ENCODE data around the gene ABLIM1.
A peak's percentile ranks its signal among the peaks of the same experiment; 100 is the strongest.

Gene ABLIM1

GRCh38 chr10:114550756-114551635, 107.1 kb downstream of the ABLIM1 start:
- no peak overlapping the region for H3K4me3 ChIP-seq (ENCODE audit: low read depth, low read length)
- TF ChIP-seq, protein P1, sequence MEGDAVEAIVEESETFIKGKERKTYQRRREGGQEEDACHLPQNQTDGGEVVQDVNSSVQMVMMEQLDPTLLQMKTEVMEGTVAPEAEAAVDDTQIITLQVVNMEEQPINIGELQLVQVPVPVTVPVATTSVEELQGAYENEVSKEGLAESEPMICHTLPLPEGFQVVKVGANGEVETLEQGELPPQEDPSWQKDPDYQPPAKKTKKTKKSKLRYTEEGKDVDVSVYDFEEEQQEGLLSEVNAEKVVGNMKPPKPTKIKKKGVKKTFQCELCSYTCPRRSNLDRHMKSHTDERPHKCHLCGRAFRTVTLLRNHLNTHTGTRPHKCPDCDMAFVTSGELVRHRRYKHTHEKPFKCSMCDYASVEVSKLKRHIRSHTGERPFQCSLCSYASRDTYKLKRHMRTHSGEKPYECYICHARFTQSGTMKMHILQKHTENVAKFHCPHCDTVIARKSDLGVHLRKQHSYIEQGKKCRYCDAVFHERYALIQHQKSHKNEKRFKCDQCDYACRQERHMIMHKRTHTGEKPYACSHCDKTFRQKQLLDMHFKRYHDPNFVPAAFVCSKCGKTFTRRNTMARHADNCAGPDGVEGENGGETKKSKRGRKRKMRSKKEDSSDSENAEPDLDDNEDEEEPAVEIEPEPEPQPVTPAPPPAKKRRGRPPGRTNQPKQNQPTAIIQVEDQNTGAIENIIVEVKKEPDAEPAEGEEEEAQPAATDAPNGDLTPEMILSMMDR (IDR thresholded peaks at IDR 0.05; ENCODE audit: low read depth, low read length, missing control alignments): no peak
- DNase-seq (ENCODE audit: low read depth): no peak

GRCh38 chr10:114548662-114549061, 109.4 kb downstream of the ABLIM1 start:
- no peak overlapping the region for H3K4me3 ChIP-seq (ENCODE audit: low read depth, low read length)
- TF ChIP-seq, protein P1 (IDR thresholded peaks at IDR 0.05; ENCODE audit: low read depth, low read length, missing control alignments): peak; percentile 57
- DNase-seq (ENCODE audit: low read depth): no peak

DNA sequence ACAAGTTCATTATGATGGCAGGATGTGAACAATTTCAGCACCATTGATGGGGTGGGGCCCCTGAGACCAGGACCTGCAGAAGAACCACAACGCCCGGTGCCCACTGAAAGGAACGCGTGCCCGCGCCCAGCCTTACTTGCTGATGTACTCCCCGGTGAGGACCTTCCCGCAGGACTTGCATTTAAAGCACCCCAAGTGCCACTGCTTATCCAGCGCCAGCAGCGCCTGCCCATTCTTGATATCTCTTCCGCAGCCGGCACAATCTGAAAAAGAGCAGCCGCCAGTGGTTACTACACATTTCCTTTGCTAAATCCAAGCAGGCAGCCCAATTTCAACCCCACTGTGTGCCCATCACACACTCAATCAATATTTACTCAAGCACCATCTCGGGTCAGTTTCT, 110.6 kb downstream of the ABLIM1 start:
- no peak for DNase-seq (ENCODE audit: low read depth)
- TF ChIP-seq, protein P1 (IDR thresholded peaks at IDR 0.05; ENCODE audit: low read depth, low read length, missing control alignments): no peak
- no peak overlapping the region for H3K4me3 ChIP-seq (ENCODE audit: low read depth, low read length)

- TF ChIP-seq, protein P1 (IDR thresholded peaks at IDR 0.05; ENCODE audit: low read depth, low read length, missing control alignments): no peak
- H3K4me3 ChIP-seq (ENCODE audit: low read depth, low read length): no peak overlapping the region
- no peak for DNase-seq (ENCODE audit: low read depth)
These were observed 111.0 kb downstream of the ABLIM1 start for GRCh38 chr10:114547056-114547455.

DNA sequence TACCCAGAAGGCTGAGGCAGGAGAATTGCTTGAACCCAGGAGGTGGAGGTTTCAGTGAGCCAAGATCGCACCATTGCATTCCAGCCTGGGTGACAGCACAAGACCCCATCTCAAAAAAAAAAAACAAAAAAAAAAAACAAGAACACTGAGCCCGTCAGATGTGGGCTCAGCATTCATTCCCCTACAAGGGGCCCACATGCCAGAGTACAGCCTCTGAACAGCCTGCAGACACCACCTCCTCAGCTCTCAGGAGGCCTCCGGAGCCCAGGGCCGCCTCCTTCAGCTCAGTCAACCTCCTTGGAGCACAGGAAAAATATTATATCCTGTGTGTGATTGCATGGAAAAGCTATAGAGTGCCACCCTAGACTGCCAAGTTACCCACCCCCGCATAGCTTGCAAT, 112.3 kb downstream of the ABLIM1 start:
- DNase-seq (ENCODE audit: low read depth): no peak
- TF ChIP-seq, protein P1 (IDR thresholded peaks at IDR 0.05; ENCODE audit: low read depth, low read length, missing control alignments): no peak
- no peak overlapping the region for H3K4me3 ChIP-seq (ENCODE audit: low read depth, low read length)

DNA sequence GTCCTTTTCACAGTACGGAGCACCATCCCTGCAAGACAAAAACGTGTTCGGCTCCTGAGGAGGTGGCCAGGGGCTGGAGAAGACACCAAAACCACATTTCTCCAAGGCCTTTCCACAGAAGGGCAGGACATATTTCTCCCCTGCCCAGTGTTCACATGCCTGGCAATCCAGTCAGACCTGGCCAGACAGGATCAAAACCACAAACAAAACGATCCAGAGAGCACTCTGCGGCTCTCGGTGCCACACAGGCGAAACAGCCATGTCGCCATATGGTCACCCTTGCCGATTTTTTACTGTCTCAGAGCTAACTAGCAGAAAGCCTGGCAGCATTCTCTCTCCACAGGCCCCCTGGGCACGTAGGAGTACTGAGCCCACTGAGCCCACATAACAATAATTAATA, 113.0 kb downstream of the ABLIM1 start:
- TF ChIP-seq, protein P1 (IDR thresholded peaks at IDR 0.05; ENCODE audit: low read depth, low read length, missing control alignments): no peak
- no peak overlapping the region for H3K4me3 ChIP-seq (ENCODE audit: low read depth, low read length)
- DNase-seq (ENCODE audit: low read depth): no peak
